OCI-LY1 (cell line): Measurements from ENCODE around the gene GET3.

Source experiments
- H2AFZ ChIP-seq: fragments of 200-600 bp; sonication (generic), shearing (Covaris generic); 2 replicates; pipeline ENCODE4 v1.6.0; 2014; ENCODE audit warnings: antibody characterized with exemption, mild to moderate bottlenecking, low read length
- H3F3A ChIP-seq: fragments of 200-600 bp; sonication (generic), shearing (Covaris generic); 2 replicates; pipeline ENCODE4 v1.6.0; 2014; ENCODE audit warnings: mild to moderate bottlenecking, antibody characterized with exemption, low read length, moderate library complexity; ENCODE audit not compliant: insufficient read depth
- H3K27ac ChIP-seq: fragments of 200-600 bp; sonication (generic); 2 replicates; pipeline ENCODE4 v1.5.1; 2014; ENCODE audit warnings: low read length, mixed run types, mild to moderate bottlenecking, low read depth; ENCODE audit not compliant: poor library complexity, severe bottlenecking
- H3K27me3 ChIP-seq: fragments of 200-600 bp; sonication (generic); 2 replicates; pipeline ENCODE4 v1.6.0; 2014; ENCODE audit warnings: antibody characterized with exemption, mild to moderate bottlenecking, low read length, moderate library complexity; ENCODE audit not compliant: insufficient read depth
- H3K36me3 ChIP-seq: fragments of 200-600 bp; sonication (generic); 2 replicates; pipeline ENCODE4 v1.6.1; 2014; ENCODE audit warnings: mild to moderate bottlenecking, antibody characterized with exemption, low read length, moderate library complexity, mixed read lengths; ENCODE audit not compliant: insufficient read depth
- H3K4me1 ChIP-seq: fragments of 200-600 bp; sonication (generic); 2 replicates; pipeline ENCODE4 v1.5.1; 2014; ENCODE audit warnings: mild to moderate bottlenecking, low read length, moderate library complexity; ENCODE audit not compliant: insufficient read depth, severe bottlenecking
- H3K4me2 ChIP-seq: fragments of 200-600 bp; sonication (generic), shearing (Covaris generic); 2 replicates; pipeline ENCODE4 v1.6.1; 2014; ENCODE audit warnings: low read length
- H3K4me3 ChIP-seq: fragments of 200-600 bp; sonication (generic); 2 replicates; pipeline ENCODE4 v1.5.1; 2014; ENCODE audit warnings: low read length, low read depth, mild to moderate bottlenecking, mixed read lengths; ENCODE audit not compliant: poor library complexity, severe bottlenecking
- H3K79me2 ChIP-seq: fragments of 200-600 bp; shearing (Covaris generic); 2 replicates; pipeline ENCODE4 v1.6.1; 2016; ENCODE audit warnings: mixed run types, low read length, mixed read lengths; ENCODE audit not compliant: insufficient read depth
- H3K9ac ChIP-seq: fragments of 200-600 bp; sonication (generic), shearing (Covaris generic); 2 replicates; pipeline ENCODE4 v1.6.1; 2014; ENCODE audit warnings: mild to moderate bottlenecking, low read length, mixed read lengths
- H3K9me2 ChIP-seq: fragments of 200-600 bp; sonication (generic), shearing (Covaris generic); 2 replicates; pipeline ENCODE4 v1.6.1; 2014; ENCODE audit warnings: low read depth, mild to moderate bottlenecking, low read length, mixed read lengths
- H3K9me3 ChIP-seq: fragments of 200-600 bp; shearing (Covaris generic); 2 replicates; pipeline ENCODE4 v1.6.1; 2014; ENCODE audit warnings: low read length, mixed read lengths
- H4K20me1 ChIP-seq: fragments of 200-600 bp; sonication (generic), shearing (Covaris generic); 2 replicates; pipeline ENCODE4 v1.6.0; 2016; ENCODE audit warnings: mild to moderate bottlenecking, low read length; ENCODE audit not compliant: insufficient read depth
- CTCF ChIP-seq: fragments of 200-600 bp; sonication (generic), shearing (Covaris generic); IDR thresholded peaks from 2 replicates; pipeline ENCODE4 v1.5.1; 2017; ENCODE audit warnings: mild to moderate bottlenecking, antibody characterized with exemption, low read length, moderate library complexity, mixed read lengths
- EZH2 ChIP-seq: fragments of 200-600 bp; sonication (generic), shearing (Covaris generic); IDR thresholded peaks from 2 replicates; pipeline ENCODE4 v1.8.0; 2017; ENCODE audit warnings: borderline replicate concordance, mixed run types, mild to moderate bottlenecking, antibody characterized with exemption, low read length, moderate library complexity, mixed read lengths

Gene GET3

GRCh38 chr19:12791345-12792050 is 54.2 kb downstream of the GET3 start, which contains the start of gene JUNB:
JUNB (plus strand) TSS chr19:12791486; CDS start chr19:12791772, 286 bp downstream.
- H3K79me2 ChIP-seq: no peaks in the 10 kb centered on the region
- H3F3A ChIP-seq: no peaks in the 10 kb centered on the region
- peak within 1 kb of the TSS; percentile 76 for H3K4me3 ChIP-seq

GRCh38 chr19:12792051-12792852 is 55.0 kb downstream of the GET3 start:
- H3K79me2 ChIP-seq: no peaks in the 10 kb centered on the region
- peaks cover 44% of the 10 kb centered on the region for H3K4me1 ChIP-seq
- no peaks in the 10 kb centered on the region; the same call in 1 of the 2 replicates for H3K36me3 ChIP-seq
- peak overlapping the region; percentile 77 for H3K4me2 ChIP-seq
- peak overlapping the region; percentile 87 for H3K27ac ChIP-seq
- no peaks in the 10 kb centered on the region for H3K27me3 ChIP-seq
- H3K9me3 ChIP-seq: no peaks in the 10 kb centered on the region
- H3K9ac ChIP-seq: peak overlapping the region; percentile 77
- peak overlapping the region; percentile 76 for H3K4me3 ChIP-seq
- no peaks in the 10 kb centered on the region for H3F3A ChIP-seq
- no peak for TF ChIP-seq EZH2
- TF ChIP-seq CTCF: no peak
- no peaks in the 10 kb centered on the region for H4K20me1 ChIP-seq
- H3K9me2 ChIP-seq: no peaks in the 10 kb centered on the region
- H2AFZ ChIP-seq: no peak overlapping the region

More at GRCh38 chr19:12791345-12792050, 54.2 kb downstream of the GET3 start, which contains the start of gene JUNB:
- Histone ChIP-seq H2AFZ (no peak within 1 kb of the TSS), H3K36me3 (no peaks in the 10 kb centered on the region), H3K27me3 (no peaks in the 10 kb centered on the region), H3K4me2 (peak within 1 kb of the TSS; percentile 77), H3K27ac (peak within 1 kb of the TSS; percentile 87), H4K20me1 (no peaks in the 10 kb centered on the region), H3K9ac (peak within 1 kb of the TSS; percentile 77), H3K9me3 (no peaks in the 10 kb centered on the region), H3K4me1 (peaks cover 47% of the 10 kb centered on the region), H3K9me2 (no peaks in the 10 kb centered on the region)
- TF ChIP-seq CTCF (no peak), EZH2 (no peak)

- no peaks in the 10 kb centered on the region for H3K79me2 ChIP-seq
- H3K4me1 ChIP-seq: peaks cover 44% of the 10 kb centered on the region
- no peaks in the 10 kb centered on the region for H3K27me3 ChIP-seq
- no peaks in the 10 kb centered on the region; the same call in 1 of the 2 replicates for H3K36me3 ChIP-seq
- no peaks in the 10 kb centered on the region for H3F3A ChIP-seq
- no peaks in the 10 kb centered on the region for H4K20me1 ChIP-seq
- H2AFZ ChIP-seq: no peak overlapping the region
- H3K27ac ChIP-seq: peak overlapping the region; percentile 87
- peak overlapping the region; percentile 77 for H3K4me2 ChIP-seq
- TF ChIP-seq EZH2: no peak
- no peak for TF ChIP-seq CTCF
- H3K9me2 ChIP-seq: no peaks in the 10 kb centered on the region
- peak overlapping the region; percentile 77 for H3K9ac ChIP-seq
- peak overlapping the region; percentile 76 for H3K4me3 ChIP-seq
- no peaks in the 10 kb centered on the region for H3K9me3 ChIP-seq
These were observed 55.6 kb downstream of the GET3 start for GRCh38 chr19:12792853-12793289.
